Gastrocnemius medialis (tissue), 4 donors: Measurements from ENCODE around the gene POLN. TPM values are rescaled to one million over a fixed set of nuclear protein-coding genes. Genes with fewer than 3 reads are reported as not detected.

Experiments
- ATAC-seq, 2 donors: fragments of 150-250 bp; one replicate each; pipeline ENCODE4 v1.9.1; 2016
- DNase-seq, 2 donors: peaks; one replicate each; pipeline ENCODE4 v3.0.0-alpha.2; 2019
- H3K27ac ChIP-seq, 4 donors: fragments of 200-600 bp; sonication (generic); 1 replicate in 1 of 4; 2 replicates in 3 of 4; pipeline ENCODE4 v1.5.1; 2016 to 2018; ENCODE audit warnings: mild to moderate bottlenecking in 2 of 4, moderate library complexity in 1 of 4
- H3K27me3 ChIP-seq, 3 donors: fragments of 200-600 bp; sonication (generic) in 2 of 3; 1 replicate in 1 of 3; 2 replicates in 2 of 3; pipeline versions ENCODE4 v1.5.1 to v1.6.0; 2016 to 2019; ENCODE audit warnings: mild to moderate bottlenecking in 1 of 3, moderate library complexity in 1 of 3
- H3K36me3 ChIP-seq, 2 donors: fragments of 200-600 bp; sonication (generic) in 1 of 2; one replicate each; pipeline ENCODE4 v1.5.1; 2017 to 2018
- H3K4me1 ChIP-seq, 2 donors: fragments of 200-600 bp; sonication (generic) in 1 of 2; one replicate each; pipeline ENCODE4 v1.5.1; 2016 to 2017; ENCODE audit warnings: mild to moderate bottlenecking in 2 of 2
- H3K4me3 ChIP-seq, 4 donors: fragments of 200-600 bp; sonication (generic) in 3 of 4; 1 replicate in 1 of 4; 2 replicates in 3 of 4; pipeline ENCODE4 v1.5.1; 2016 to 2019; ENCODE audit warnings: mild to moderate bottlenecking in 2 of 4
- H3K9me3 ChIP-seq, 3 donors: fragments of 200-600 bp; sonication (generic) in 2 of 3; 1 replicate in 1 of 3; 2 replicates in 2 of 3; pipeline ENCODE4 v1.5.1; 2016 to 2019
- POLR2A ChIP-seq, 2 donors: fragments of 450-650 bp; IDR thresholded peaks; one replicate each; pipeline ENCODE4 v1.6.1; 2017; ENCODE audit warnings: antibody characterized with exemption in 2 of 2, mild to moderate bottlenecking in 2 of 2, moderate library complexity in 2 of 2
- in situ Hi-C, 4 donors: fragments of 200-750 bp; cut with MboI; loops; one replicate each; pipeline versions ENCODE4 v1.15.0 to v1.8.0; 2017; ENCODE audit warnings: low sequenced_read_pairs in 4 of 4
- intact Hi-C: fragments of 100-400 bp; cut with DNase I; formaldehyde crosslinking; loops from one replicate; pipeline ENCODE4 v1.15.1; 2023; ENCODE audit warnings: low total_unique reads
- total RNA-seq, 4 donors: library from RNA; depleted of rRNA; stranded (reverse); fragments of >200 nt; gene quantifications; one replicate each; pipeline versions ENCODE4 v1.1.0 to v1.2.3, GENCODE V29; 2016
- TF ChIP-seq, protein P1 (sequence below), 5 experiments: fragments of 450-650 bp in 3 of 5; fragments of 200-600 bp in 2 of 5; sonication (generic) in 2 of 5; IDR thresholded peaks in 4 of 5; conservative IDR thresholded peaks in 1 of 5; 1 replicate in 4 of 5; 2 replicates in 1 of 5; pipeline ENCODE4 v1.5.1; 2016 to 2019; ENCODE audit warnings: antibody characterized with exemption in 5 of 5, mild to moderate bottlenecking in 3 of 5, moderate library complexity in 3 of 5

POLN gene
- total RNA-seq, 4 donors from 2014 or later, result 0.71 to 2.0 (median 0.86) TPM; not detected in 1

DNA sequence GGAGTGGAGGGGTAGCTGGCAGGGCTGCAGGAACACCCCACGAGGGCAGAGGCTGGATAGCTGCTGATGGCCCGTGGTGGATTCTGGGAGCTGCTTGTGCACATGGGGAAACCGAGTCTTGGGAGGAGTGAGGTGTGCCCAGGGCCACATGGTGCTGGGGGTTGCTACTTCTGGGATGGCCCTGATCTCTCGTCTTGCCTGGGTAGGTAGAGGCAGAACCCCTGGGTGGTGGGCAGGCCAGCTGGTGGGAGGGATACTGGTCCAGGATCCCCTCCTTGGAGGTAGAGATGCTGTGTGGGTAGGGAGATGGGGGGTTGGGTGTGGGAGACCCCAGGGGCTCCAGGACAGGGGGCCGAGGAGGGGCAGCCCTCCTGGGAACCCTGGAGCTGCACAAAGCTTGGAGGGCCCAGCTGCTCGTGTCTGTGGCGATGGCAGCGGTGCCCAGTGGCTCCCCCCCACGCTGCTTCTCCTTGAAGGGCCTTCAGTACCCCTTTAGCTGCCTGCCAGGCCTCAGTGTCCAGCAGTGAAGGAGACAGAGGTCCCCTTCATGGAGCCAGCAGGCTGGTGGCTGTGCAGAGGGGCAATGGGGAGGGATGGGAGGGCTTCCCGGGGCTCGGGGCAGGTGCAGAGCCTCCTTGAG is 179.6 kb downstream of the POLN start:
- intact Hi-C loops (no loop called here), in situ Hi-C loops (no loop called here)
- H3K4me1 ChIP-seq, result no peaks in the 10 kb centered on the region
- ATAC-seq, result no peak
- peaks cover 8 to 23% (median 10%) of the 10 kb centered on the region in 3 donors for H3K27me3 ChIP-seq
- H3K36me3 ChIP-seq, result no peaks in the 10 kb centered on the region
- no peaks in the 10 kb centered on the region for H3K9me3 ChIP-seq
- H3K4me3 ChIP-seq, result no peak overlapping the region
- DNase-seq, result no peak
- no peak overlapping the region for H3K27ac ChIP-seq
- TF ChIP-seq, protein P1, sequence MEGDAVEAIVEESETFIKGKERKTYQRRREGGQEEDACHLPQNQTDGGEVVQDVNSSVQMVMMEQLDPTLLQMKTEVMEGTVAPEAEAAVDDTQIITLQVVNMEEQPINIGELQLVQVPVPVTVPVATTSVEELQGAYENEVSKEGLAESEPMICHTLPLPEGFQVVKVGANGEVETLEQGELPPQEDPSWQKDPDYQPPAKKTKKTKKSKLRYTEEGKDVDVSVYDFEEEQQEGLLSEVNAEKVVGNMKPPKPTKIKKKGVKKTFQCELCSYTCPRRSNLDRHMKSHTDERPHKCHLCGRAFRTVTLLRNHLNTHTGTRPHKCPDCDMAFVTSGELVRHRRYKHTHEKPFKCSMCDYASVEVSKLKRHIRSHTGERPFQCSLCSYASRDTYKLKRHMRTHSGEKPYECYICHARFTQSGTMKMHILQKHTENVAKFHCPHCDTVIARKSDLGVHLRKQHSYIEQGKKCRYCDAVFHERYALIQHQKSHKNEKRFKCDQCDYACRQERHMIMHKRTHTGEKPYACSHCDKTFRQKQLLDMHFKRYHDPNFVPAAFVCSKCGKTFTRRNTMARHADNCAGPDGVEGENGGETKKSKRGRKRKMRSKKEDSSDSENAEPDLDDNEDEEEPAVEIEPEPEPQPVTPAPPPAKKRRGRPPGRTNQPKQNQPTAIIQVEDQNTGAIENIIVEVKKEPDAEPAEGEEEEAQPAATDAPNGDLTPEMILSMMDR (IDR thresholded peaks at IDR 0.05 in 4 of 5, conservative IDR thresholded peaks at IDR 0.05 in 1 of 5), result no peak
- no peak for TF ChIP-seq POLR2A (IDR thresholded peaks at IDR 0.05)

DNA sequence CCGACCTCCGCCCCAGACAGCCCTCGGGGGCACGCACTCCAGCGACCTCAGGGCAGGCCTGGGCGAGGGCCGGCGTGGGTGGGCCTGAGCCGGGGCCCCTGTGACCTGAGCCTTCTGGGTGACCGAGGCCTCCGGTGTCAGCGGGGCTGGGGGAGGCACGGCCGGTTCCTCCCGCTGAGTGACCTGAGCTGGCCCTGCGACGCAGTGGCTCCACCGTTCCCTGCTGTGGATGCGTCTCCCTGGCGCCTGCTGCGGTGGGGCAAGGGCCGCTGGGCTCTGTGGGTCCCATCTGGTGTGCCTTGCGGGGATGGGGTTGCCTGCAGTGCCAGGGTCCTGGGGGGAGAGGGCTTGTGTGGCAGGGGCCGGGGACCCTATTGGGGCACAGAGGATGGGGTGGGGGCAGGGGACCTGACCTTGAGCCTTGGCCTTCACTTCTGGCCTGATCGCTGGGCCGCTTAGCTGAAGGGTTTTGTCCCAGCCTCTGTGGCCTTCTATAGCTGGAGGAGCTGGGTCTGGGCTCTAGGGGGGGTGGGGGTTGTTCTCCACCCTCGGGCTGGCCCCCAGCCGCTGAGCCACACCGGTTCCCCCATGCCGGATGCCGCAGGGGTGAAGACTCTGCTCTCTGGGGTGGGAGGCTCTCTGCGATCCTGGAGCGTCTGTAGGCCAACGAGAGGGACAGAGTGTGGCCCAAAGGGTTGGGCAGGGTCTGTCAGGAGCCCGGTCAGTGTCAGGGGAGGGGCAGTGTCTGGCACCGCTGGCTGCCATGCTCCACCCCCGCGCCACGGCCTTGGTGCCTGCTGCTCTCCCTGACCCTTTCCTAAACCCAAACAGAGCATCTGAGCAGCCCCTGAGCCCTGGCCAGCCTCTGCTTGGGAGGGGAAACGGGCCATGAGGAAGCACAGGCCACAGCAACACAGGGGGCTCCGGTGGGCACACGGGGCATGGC is 180.5 kb downstream of the POLN start:
- no peak for TF ChIP-seq POLR2A (IDR thresholded peaks at IDR 0.05)
- TF ChIP-seq, protein P1 (IDR thresholded peaks at IDR 0.05 in 4 of 5, conservative IDR thresholded peaks at IDR 0.05 in 1 of 5), result no peak
- no peak overlapping the region for H3K4me3 ChIP-seq
- no peaks in the 10 kb centered on the region for H3K9me3 ChIP-seq
- ATAC-seq (no peak), DNase-seq (no peak)
- H3K4me1 ChIP-seq, result no peaks in the 10 kb centered on the region
- H3K27me3 ChIP-seq, result peaks cover 8 to 16% (median 10%) of the 10 kb centered on the region in 3 donors
- in situ Hi-C loops, result no loop called here
- no peak overlapping the region for H3K27ac ChIP-seq
- intact Hi-C loops, result no loop called here
- no peaks in the 10 kb centered on the region for H3K36me3 ChIP-seq

DNA sequence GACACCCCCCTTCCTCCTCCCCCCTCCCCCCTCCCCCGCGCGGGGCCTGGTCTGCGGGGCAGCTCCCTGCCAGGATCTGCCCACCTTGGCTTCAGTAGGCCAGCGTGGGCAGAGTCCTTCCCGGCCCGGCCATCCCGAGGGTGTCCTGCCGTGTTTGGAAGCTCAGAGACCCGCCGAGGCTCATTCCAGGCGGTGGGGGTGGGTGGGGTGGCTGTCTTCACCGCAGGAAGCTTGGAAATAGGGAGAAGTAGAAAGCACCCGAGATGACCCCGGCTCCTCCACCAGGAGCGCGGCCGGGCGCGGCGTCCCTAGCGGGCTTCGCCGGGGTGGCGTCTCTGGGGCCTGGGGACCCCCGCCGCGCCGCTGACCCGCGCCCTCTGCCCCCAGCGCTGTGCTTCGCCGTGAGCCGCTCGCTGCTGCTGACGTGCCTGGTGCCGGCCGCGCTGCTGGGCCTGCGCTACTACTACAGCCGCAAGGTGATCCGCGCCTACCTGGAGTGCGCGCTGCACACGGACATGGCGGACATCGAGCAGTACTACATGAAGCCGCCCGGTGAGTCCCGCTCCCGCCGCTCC is 181.2 kb downstream of the POLN start:
- no peaks in the 10 kb centered on the region for H3K4me1 ChIP-seq
- H3K27ac ChIP-seq, result no peak overlapping the region
- peaks cover 8 to 16% (median 10%) of the 10 kb centered on the region in 3 donors for H3K27me3 ChIP-seq
- DNase-seq (no peak), ATAC-seq (no peak)
- intact Hi-C loops, result no loop called here
- H3K4me3 ChIP-seq, result peak overlapping the region in 1 of 4 donors; percentile 53
- no peaks in the 10 kb centered on the region for H3K36me3 ChIP-seq
- H3K9me3 ChIP-seq, result no peaks in the 10 kb centered on the region
- in situ Hi-C loops, result no loop called here
- TF ChIP-seq, protein P1 (IDR thresholded peaks at IDR 0.05 in 4 of 5, conservative IDR thresholded peaks at IDR 0.05 in 1 of 5), result no peak
- TF ChIP-seq POLR2A (IDR thresholded peaks at IDR 0.05), result no peak

DNA sequence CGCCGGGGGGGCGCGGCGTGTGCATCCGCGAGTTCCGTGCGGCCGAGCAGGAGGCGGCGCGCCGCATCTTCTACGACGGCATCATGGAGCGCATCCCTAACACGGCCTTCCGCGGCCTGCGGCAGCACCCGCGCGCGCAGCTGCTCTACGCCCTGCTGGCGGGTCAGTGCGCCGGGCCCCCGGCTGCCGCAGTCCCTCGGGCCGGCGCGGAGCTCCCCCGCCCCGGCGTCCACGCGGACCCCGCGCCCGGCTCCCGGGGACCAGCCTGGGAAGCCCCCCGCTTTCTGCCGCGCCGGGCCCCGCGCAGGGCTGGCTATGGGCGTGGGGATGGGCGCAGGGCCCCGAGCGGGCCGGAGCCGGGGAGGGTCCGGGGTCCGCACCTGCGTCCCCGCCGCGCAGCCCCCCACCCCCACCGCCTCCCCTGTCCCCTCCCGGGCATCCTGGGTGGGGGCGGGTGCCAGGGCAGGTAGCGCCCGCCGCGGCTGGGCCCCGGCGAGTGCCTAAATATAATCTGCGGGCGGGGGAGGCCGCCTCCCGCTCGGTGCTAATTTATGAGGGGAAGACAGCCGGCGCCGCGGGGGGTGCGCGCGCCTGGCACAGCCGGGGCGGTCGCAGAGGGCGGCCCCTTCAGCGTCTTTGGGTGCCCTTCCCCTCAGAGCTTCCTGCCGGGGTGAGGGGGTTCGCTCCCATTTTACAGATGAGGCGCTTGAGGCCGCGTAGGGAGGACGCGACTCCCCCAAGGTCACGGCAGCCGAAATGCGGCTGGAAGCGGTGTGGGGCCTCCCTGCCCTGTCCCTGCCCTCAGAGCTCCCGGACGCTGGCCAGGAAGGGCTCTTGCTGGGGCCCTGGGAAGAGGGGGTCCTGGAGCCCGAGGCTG is 182.0 kb downstream of the POLN start:
- Histone ChIP-seq H3K27ac (no peak overlapping the region), H3K27me3 (peaks cover 8 to 16% (median 10%) of the 10 kb centered on the region in 3 donors), H3K4me1 (no peaks in the 10 kb centered on the region), H3K9me3 (no peaks in the 10 kb centered on the region), H3K4me3 (peak overlapping the region in 2 of 4 donors; percentile 9 to 53), H3K36me3 (no peaks in the 10 kb centered on the region)
- DNase-seq (no peak), ATAC-seq (no peak)
- intact Hi-C loops (no loop called here), in situ Hi-C loops (no loop called here)
- TF ChIP-seq, protein P1 (IDR thresholded peaks at IDR 0.05 in 4 of 5, conservative IDR thresholded peaks at IDR 0.05 in 1 of 5), result no peak
- no peak for TF ChIP-seq POLR2A (IDR thresholded peaks at IDR 0.05)
